Neural progenitor cell (in vitro differentiated cells): ENCODE results near the gene EME2. TPM values are rescaled to one million over a fixed set of nuclear protein-coding genes. Genes with fewer than 3 reads are reported as not detected.

Source experiments
- DNase-seq: peaks from one replicate; pipeline ENCODE4 v3.0.0-alpha.2; 2016; ENCODE audit warnings: low spot score
- H2AFZ ChIP-seq: fragments of 200-600 bp; sonication (generic); replicated peaks from 2 replicates; pipeline ENCODE4 v1.6.1; 2016; ENCODE audit warnings: antibody characterized with exemption
- H3F3A ChIP-seq: fragments of 200-600 bp; sonication (generic); 2 replicates; pipeline ENCODE4 v1.6.1; 2016; ENCODE audit warnings: antibody characterized with exemption, low read depth
- H3K27ac ChIP-seq: fragments of 200-600 bp; sonication (generic); 2 replicates; pipeline ENCODE4 v1.5.1; 2016; ENCODE audit warnings: mild to moderate bottlenecking
- H3K27me3 ChIP-seq: fragments of 200-600 bp; sonication (generic); 2 replicates; pipeline ENCODE4 v1.6.1; 2016; ENCODE audit warnings: mild to moderate bottlenecking, moderate library complexity
- H3K36me3 ChIP-seq: fragments of 200-600 bp; sonication (generic); 2 replicates; pipeline ENCODE4 v1.5.1; 2016
- H3K4me1 ChIP-seq: fragments of 200-600 bp; sonication (generic); 2 replicates; pipeline ENCODE4 v1.6.1; 2016; ENCODE audit warnings: mixed run types
- H3K4me2 ChIP-seq: fragments of 200-600 bp; sonication (generic); 2 replicates; pipeline ENCODE4 v1.6.1; 2016
- H3K4me3 ChIP-seq: fragments of 200-600 bp; sonication (generic); 2 replicates; pipeline ENCODE4 v1.5.1; 2016
- H3K79me2 ChIP-seq: fragments of 200-600 bp; sonication (generic); 2 replicates; pipeline ENCODE4 v1.6.1; 2016; ENCODE audit warnings: low read depth
- H3K9ac ChIP-seq: fragments of 200-600 bp; sonication (generic); 2 replicates; pipeline ENCODE4 v1.6.1; 2016
- H3K9me3 ChIP-seq: fragments of 200-600 bp; sonication (generic); 2 replicates; pipeline ENCODE4 v1.5.1; 2016; ENCODE audit warnings: low read depth
- H4K20me1 ChIP-seq: fragments of 200-600 bp; sonication (generic); 2 replicates; pipeline ENCODE4 v1.6.1; 2016; ENCODE audit warnings: low read depth
- H3K27ac Mint-ChIP-seq: 3 replicates; pipeline ENCODE4 v1.8.0; 2021; ENCODE audit warnings: mixed read lengths
- H3K27me3 Mint-ChIP-seq: 2 replicates; pipeline ENCODE4 v1.8.0; 2022; ENCODE audit warnings: low read depth, mild to moderate bottlenecking, inconsistent platforms, moderate library complexity, mixed read lengths; ENCODE audit not compliant: insufficient read depth
- H3K36me3 Mint-ChIP-seq: 3 replicates; pipeline ENCODE4 v1.8.0; 2021; ENCODE audit warnings: mixed read lengths
- H3K4me1 Mint-ChIP-seq: 3 replicates; pipeline ENCODE4 v1.8.0; 2021; ENCODE audit warnings: mixed read lengths
- H3K4me3 Mint-ChIP-seq: 3 replicates; pipeline ENCODE4 v1.8.0; 2021; ENCODE audit warnings: mild to moderate bottlenecking, moderate library complexity, mixed read lengths
- H3K9me3 Mint-ChIP-seq: 3 replicates; pipeline ENCODE4 v1.8.0; 2020; ENCODE audit warnings: mixed read lengths
- EZH2 ChIP-seq: fragments of 200-600 bp; sonication (generic); IDR thresholded peaks from 2 replicates; pipeline ENCODE4 v1.6.1; 2017; ENCODE audit warnings: antibody characterized with exemption, mild to moderate bottlenecking, moderate library complexity
- EZH2phosphoT487 ChIP-seq: fragments of 200-600 bp; sonication (generic); IDR thresholded peaks from 2 replicates; pipeline ENCODE4 v1.6.1; 2017; ENCODE audit warnings: antibody characterized with exemption
- total RNA-seq: library from RNA; depleted of rRNA; stranded (reverse); fragments of >200 nt; gene quantifications from 2 replicates; pipeline ENCODE4 v1.2.3, GENCODE V29; 2015; ENCODE audit warnings: low replicate concordance
- TF ChIP-seq, protein P1 (sequence below): fragments of 200-600 bp; sonication (generic); IDR thresholded peaks from 2 replicates; pipeline ENCODE4 v1.5.1; 2017; ENCODE audit warnings: antibody characterized with exemption, mild to moderate bottlenecking

The EME2 gene
- total RNA-seq, 1 donor from 2014 or later = 2.3 TPM

DNA sequence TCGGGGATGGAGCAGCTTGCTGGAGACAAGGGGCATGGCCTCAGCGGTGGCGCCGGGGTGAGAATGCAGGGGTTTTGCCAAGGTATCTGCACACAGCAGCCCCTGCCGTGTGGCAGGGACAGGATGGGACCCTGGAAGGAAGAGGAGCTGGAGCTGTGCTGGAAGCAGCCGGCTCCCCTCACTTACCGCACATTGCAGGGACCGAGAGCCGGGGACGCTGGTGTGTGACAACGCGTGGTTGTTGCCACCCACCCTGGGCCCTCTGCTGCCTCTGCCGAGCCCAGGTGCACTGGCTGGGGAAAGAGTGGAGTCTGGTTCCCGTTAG lies 13.2 kb downstream of the EME2 start:
- Mint-ChIP-seq H3K36me3 (peaks cover 4% of the 10 kb centered on the region), H3K27ac (no peak overlapping the region), H3K27me3 (peaks cover 9% of the 10 kb centered on the region), H3K9me3 (no peaks in the 10 kb centered on the region), H3K4me1 (peaks cover 15% of the 10 kb centered on the region), H3K4me3 (peak overlapping the region; percentile 46)
- Histone ChIP-seq H2AFZ (no peak overlapping the region), H3K27me3 (no peaks in the 10 kb centered on the region), H3F3A (peaks cover 12% of the 10 kb centered on the region), H3K4me1 (peaks cover 6% of the 10 kb centered on the region), H3K79me2 (peaks cover 41% of the 10 kb centered on the region), H3K9ac (no peak overlapping the region), H3K4me2 (no peak overlapping the region), H3K9me3 (no peaks in the 10 kb centered on the region), H4K20me1 (peaks cover 37% of the 10 kb centered on the region), H3K36me3 (no peaks in the 10 kb centered on the region), H3K27ac (no peak overlapping the region), H3K4me3 (no peak overlapping the region)
- TF ChIP-seq EZH2phosphoT487 (no peak), EZH2 (no peak)
- TF ChIP-seq, protein P1, sequence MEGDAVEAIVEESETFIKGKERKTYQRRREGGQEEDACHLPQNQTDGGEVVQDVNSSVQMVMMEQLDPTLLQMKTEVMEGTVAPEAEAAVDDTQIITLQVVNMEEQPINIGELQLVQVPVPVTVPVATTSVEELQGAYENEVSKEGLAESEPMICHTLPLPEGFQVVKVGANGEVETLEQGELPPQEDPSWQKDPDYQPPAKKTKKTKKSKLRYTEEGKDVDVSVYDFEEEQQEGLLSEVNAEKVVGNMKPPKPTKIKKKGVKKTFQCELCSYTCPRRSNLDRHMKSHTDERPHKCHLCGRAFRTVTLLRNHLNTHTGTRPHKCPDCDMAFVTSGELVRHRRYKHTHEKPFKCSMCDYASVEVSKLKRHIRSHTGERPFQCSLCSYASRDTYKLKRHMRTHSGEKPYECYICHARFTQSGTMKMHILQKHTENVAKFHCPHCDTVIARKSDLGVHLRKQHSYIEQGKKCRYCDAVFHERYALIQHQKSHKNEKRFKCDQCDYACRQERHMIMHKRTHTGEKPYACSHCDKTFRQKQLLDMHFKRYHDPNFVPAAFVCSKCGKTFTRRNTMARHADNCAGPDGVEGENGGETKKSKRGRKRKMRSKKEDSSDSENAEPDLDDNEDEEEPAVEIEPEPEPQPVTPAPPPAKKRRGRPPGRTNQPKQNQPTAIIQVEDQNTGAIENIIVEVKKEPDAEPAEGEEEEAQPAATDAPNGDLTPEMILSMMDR = no peak
- no peak for DNase-seq

DNA sequence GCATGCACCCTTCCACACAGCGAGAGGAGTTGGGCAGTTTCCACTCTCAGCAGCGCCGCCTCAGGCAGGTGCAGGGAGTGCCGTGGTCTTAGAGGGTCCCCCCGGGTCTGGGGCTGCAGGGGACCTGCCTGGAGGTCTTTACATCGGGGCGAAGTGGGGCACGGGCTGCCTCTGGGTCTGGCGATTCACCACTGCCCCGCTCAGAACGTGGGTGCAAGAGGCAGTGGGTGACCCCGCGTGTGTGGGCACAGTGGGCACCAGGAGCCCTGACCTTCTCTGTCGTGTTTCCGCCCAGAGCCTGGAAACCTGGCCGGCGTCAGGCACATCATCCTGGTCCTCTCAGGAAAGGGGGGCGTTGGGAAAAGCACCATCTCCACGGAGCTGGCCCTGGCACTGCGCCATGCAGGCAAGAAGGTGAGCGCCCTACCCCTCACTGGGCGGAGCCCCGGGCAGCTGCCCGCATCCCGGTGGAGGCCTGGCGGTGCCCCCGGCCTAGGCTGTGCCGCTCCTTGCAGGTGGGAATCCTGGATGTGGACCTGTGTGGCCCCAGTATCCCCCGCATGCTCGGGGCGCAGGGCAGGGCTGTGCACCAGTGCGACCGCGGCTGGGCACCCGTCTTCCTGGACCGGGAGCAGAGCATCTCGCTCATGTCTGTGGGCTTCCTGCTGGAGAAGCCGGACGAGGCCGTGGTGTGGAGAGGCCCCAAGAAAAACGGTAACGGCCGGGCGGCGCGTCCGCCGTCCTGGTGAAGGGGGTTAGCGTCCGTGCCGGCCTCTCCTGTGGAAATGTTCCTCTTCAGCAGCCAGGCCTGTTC lies 13.8 kb downstream of the EME2 start:
- no peak overlapping the region for H3K4me3 ChIP-seq
- no peak overlapping the region for H3K4me2 ChIP-seq
- H3K36me3 ChIP-seq = no peaks in the 10 kb centered on the region
- no peak overlapping the region for H3K27ac ChIP-seq
- H3K9ac ChIP-seq = no peak overlapping the region
- no peak for TF ChIP-seq EZH2phosphoT487
- no peaks in the 10 kb centered on the region for H3K9me3 ChIP-seq
- peaks cover 1% of the 10 kb centered on the region for H3K4me1 ChIP-seq
- Mint-ChIP-seq H3K9me3 (no peaks in the 10 kb centered on the region), H3K27me3 (peaks cover 7% of the 10 kb centered on the region), H3K36me3 (peaks cover 4% of the 10 kb centered on the region), H3K27ac (no peak overlapping the region), H3K4me1 (peaks cover 11% of the 10 kb centered on the region), H3K4me3 (no peak overlapping the region)
- peaks cover 6% of the 10 kb centered on the region for H3F3A ChIP-seq
- peaks cover 31% of the 10 kb centered on the region for H4K20me1 ChIP-seq
- H3K27me3 ChIP-seq = no peaks in the 10 kb centered on the region
- no peak for DNase-seq
- no peak overlapping the region for H2AFZ ChIP-seq
- peaks cover 34% of the 10 kb centered on the region for H3K79me2 ChIP-seq

DNA sequence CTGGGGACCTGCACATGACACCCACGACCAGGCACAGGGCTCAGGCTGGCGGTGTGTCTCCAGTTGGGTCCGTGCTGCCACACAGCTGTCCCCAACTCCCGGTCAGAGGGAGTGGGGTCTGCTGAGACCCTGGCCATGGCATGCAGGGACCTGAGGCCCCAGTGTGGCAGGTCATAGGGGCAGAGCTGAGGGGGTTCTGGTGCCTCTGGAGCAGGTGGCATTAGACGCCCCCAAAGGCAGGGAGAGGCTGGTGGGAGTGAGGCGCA lies 14.4 kb downstream of the EME2 start:
- no peaks in the 10 kb centered on the region for H3K4me1 ChIP-seq
- Mint-ChIP-seq H3K9me3 (no peaks in the 10 kb centered on the region), H3K36me3 (peaks cover 4% of the 10 kb centered on the region), H3K4me1 (peaks cover 6% of the 10 kb centered on the region), H3K4me3 (no peak overlapping the region), H3K27me3 (peaks cover 7% of the 10 kb centered on the region), H3K27ac (no peak overlapping the region)
- no peak overlapping the region for H3K4me3 ChIP-seq
- peaks cover 29% of the 10 kb centered on the region for H3K79me2 ChIP-seq
- DNase-seq = no peak
- H3K27me3 ChIP-seq = no peaks in the 10 kb centered on the region
- no peak overlapping the region for H3K9ac ChIP-seq
- no peak overlapping the region for H2AFZ ChIP-seq
- TF ChIP-seq EZH2phosphoT487 = no peak
- TF ChIP-seq, protein P1 = no peak
- no peak for TF ChIP-seq EZH2
- peaks cover 5% of the 10 kb centered on the region for H3F3A ChIP-seq
- H3K9me3 ChIP-seq = no peaks in the 10 kb centered on the region
- no peak overlapping the region for H3K4me2 ChIP-seq
- peaks cover 25% of the 10 kb centered on the region for H4K20me1 ChIP-seq
- H3K27ac ChIP-seq = no peak overlapping the region
- H3K36me3 ChIP-seq = no peaks in the 10 kb centered on the region

DNA sequence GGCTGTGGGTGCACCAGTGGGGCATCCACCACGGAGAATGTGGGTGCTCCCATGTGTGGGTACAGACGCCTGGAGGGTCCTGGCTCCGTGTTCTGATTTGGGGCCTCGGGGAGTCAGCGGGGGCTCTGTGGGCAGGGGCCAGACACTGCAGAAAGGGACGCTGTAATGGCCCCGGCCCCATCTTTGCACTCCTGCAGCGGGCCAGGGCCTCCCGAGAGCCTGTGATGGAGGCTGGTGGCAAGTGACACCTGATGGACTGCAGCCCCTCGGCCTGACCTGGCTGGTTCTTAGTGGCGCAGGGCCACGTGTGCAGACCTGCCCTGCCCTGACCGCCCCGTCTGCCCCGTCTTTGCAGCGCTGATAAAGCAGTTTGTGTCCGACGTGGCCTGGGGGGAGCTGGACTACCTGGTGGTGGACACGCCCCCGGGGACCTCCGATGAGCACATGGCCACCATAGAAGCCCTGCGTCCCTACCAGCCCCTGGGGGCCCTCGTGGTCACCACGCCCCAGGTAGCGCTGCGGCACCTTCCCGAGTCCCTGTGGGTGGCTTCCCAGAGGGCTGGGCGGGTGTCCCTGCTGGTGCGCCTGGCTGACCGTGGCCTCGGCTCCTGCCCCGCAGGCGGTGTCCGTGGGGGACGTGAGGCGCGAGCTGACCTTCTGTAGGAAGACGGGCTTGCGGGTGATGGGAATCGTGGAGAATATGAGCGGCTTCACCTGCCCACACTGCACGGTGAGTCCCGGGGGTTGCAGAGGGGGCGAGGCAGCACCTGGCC lies 14.9 kb downstream of the EME2 start:
- Mint-ChIP-seq H3K9me3 (no peaks in the 10 kb centered on the region), H3K36me3 (peaks cover 4% of the 10 kb centered on the region), H3K27ac (no peak overlapping the region), H3K4me1 (peaks cover 6% of the 10 kb centered on the region), H3K4me3 (no peak overlapping the region), H3K27me3 (peaks cover 7% of the 10 kb centered on the region)
- no peaks in the 10 kb centered on the region for H3K27me3 ChIP-seq
- no peak overlapping the region for H3K4me3 ChIP-seq
- H3F3A ChIP-seq = peaks cover 5% of the 10 kb centered on the region
- peaks cover 29% of the 10 kb centered on the region for H3K79me2 ChIP-seq
- H3K9me3 ChIP-seq = no peaks in the 10 kb centered on the region
- no peaks in the 10 kb centered on the region for H3K36me3 ChIP-seq
- no peak overlapping the region for H2AFZ ChIP-seq
- H3K27ac ChIP-seq = no peak overlapping the region
- TF ChIP-seq, protein P1 = no peak
- no peak for TF ChIP-seq EZH2phosphoT487
- no peak for TF ChIP-seq EZH2
- no peaks in the 10 kb centered on the region for H3K4me1 ChIP-seq
- H3K9ac ChIP-seq = no peak overlapping the region
- H4K20me1 ChIP-seq = peaks cover 25% of the 10 kb centered on the region
- no peak overlapping the region for H3K4me2 ChIP-seq
- DNase-seq = no peak
